ENCODE measurements around the gene FAR2.

DNA sequence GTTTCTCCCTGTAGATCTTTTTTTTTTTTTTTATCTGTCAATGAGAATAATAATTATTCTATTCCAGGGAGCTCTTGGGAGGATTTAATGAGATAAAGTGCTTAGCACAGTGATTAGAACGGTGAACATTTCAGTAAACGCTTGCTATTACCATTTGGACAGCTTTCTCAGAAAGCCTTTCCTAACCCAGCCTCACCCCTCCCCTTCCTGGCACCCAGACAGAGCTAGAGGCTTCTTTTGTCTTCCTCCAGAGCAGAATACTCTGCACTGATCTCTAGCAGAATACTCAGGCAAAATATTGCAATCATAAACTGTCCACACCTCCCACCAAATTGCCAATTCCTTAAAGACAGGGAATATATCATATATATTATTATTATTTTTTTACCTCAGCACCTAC lies 165.3 kb downstream of the FAR2 start:
- TF ChIP-seq CTCF (IDR thresholded peaks at IDR 0.05) (no peak), ZFX (IDR thresholded peaks at IDR 0.05; ENCODE audit: borderline replicate concordance) (no peak)
